Body of pancreas (tissue), 4 donors: ENCODE results near the gene MAP2K5. TPM values are rescaled to one million over a fixed set of nuclear protein-coding genes. Genes with fewer than 3 reads are reported as not detected.

ENCODE experiments used
- ATAC-seq: fragments of 150-250 bp; one replicate; pipeline ENCODE4 v1.9.1; 2016
- DNase-seq, 4 donors: peaks; one replicate each; pipeline ENCODE4 v3.0.0-alpha.2; 2019
- H3K27ac ChIP-seq, 4 donors: fragments of 200-600 bp; sonication (generic); 1 replicate in 3 of 4; 2 replicates in 1 of 4; pipeline versions ENCODE4 v1.5.1 to v1.6.1; 2016 to 2019; ENCODE audit warnings: mild to moderate bottlenecking in 1 of 4, mixed read lengths in 1 of 4, moderate library complexity in 1 of 4
- H3K27me3 ChIP-seq, 2 donors: fragments of 200-600 bp; sonication (generic); one replicate each; pipeline ENCODE4 v1.6.0; 2016; ENCODE audit warnings: mild to moderate bottlenecking in 1 of 2
- H3K36me3 ChIP-seq, 2 donors: fragments of 200-600 bp; sonication (generic); replicated peaks in 1 of 2; 2 replicates each; pipeline ENCODE4 v1.5.1; 2016; ENCODE audit warnings: low read depth in 2 of 2; ENCODE audit not compliant: insufficient read depth in 1 of 2
- H3K4me1 ChIP-seq: fragments of 200-600 bp; sonication (generic); one replicate; pipeline ENCODE4 v1.6.0; 2016
- H3K4me3 ChIP-seq, 2 donors: fragments of 200-600 bp; sonication (generic); 1 replicate in 1 of 2; 2 replicates in 1 of 2; pipeline ENCODE4 v1.5.1; 2016 to 2019
- H3K9me3 ChIP-seq, 3 donors: fragments of 200-600 bp; sonication (generic); 1 replicate in 2 of 3; 2 replicates in 1 of 3; pipeline ENCODE4 v1.5.1; 2016
- POLR2A ChIP-seq, 3 donors: fragments of 450-650 bp; IDR thresholded peaks; one replicate each; pipeline ENCODE4 v1.6.1; 2016; ENCODE audit warnings: antibody characterized with exemption in 3 of 3, mild to moderate bottlenecking in 2 of 3
- WGBS, 2 donors: methylation state at CpG; one replicate each; pipeline ENCODE4 v1.1.5; 2017; 5-methylcytosine and 5-hydroxymethylcytosine counted together
- intact Hi-C: fragments of 100-400 bp; cut with DNase I; formaldehyde crosslinking; loops from one replicate; pipeline ENCODE4 v1.15.1; 2023
- total RNA-seq, 2 donors: library from RNA; depleted of rRNA; stranded (reverse); fragments of >200 nt; gene quantifications; one replicate each; pipeline ENCODE4 v1.1.0, GENCODE V29; 2016
- TF ChIP-seq, protein P1 (sequence below), 7 experiments: fragments of 450-650 bp in 4 of 7; fragments of 200-600 bp in 3 of 7; sonication (generic) in 3 of 7; IDR thresholded peaks; one replicate each; pipeline ENCODE4 v1.5.1; 2016 to 2019; ENCODE audit warnings: antibody characterized with exemption in 7 of 7

The MAP2K5 gene
- total RNA-seq, 2 donors from 2014 or later: 2.6 to 10.9 TPM

DNA sequence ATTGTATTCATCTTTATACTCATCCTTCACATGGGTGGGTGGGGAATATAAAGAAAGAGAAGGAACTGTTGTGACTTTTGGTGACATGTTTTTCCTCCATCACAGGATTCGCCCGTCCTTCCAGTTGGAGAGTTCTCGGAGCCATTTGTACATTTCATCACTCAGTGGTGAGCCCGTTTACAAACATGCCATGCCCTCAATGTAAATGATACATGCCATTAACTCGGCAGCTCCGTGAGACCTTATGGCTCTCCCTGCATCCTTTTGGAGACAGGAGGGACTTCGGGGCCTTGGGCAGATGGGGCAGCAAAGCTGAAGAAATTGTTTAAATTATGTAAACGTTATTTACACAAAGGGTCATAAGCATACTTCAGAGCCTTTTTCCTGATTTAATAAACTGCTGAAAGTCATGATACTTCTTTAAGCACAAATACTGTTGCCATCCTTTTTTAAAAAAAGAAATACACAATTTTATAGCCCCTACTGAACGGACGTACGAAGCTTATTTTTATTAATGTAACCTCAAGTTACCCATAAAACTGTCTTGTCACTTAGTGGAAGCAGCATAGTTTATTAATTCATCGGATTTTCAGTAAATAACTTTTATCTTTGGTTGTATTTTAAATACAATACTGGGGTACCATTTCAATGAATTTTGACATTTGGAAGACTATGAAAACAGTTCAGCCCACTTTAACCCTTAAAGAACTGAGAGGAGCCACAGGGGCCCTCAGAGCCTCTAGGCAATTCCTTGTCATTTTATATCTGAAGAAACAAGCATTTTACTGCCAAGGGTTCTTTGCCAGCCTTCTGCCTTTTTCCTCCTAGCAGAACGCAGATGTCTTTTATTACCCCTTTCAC lies 227.2 kb downstream of the MAP2K5 start:
- no peak overlapping the region for H3K4me3 ChIP-seq
- H3K36me3 ChIP-seq: no peaks in the 10 kb centered on the region
- H3K4me1 ChIP-seq: peaks cover 11% of the 10 kb centered on the region
- no peak for DNase-seq
- no peaks in the 10 kb centered on the region for H3K27me3 ChIP-seq
- TF ChIP-seq, protein P1, sequence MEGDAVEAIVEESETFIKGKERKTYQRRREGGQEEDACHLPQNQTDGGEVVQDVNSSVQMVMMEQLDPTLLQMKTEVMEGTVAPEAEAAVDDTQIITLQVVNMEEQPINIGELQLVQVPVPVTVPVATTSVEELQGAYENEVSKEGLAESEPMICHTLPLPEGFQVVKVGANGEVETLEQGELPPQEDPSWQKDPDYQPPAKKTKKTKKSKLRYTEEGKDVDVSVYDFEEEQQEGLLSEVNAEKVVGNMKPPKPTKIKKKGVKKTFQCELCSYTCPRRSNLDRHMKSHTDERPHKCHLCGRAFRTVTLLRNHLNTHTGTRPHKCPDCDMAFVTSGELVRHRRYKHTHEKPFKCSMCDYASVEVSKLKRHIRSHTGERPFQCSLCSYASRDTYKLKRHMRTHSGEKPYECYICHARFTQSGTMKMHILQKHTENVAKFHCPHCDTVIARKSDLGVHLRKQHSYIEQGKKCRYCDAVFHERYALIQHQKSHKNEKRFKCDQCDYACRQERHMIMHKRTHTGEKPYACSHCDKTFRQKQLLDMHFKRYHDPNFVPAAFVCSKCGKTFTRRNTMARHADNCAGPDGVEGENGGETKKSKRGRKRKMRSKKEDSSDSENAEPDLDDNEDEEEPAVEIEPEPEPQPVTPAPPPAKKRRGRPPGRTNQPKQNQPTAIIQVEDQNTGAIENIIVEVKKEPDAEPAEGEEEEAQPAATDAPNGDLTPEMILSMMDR (IDR thresholded peaks at IDR 0.05): no peak
- no peak for TF ChIP-seq POLR2A (IDR thresholded peaks at IDR 0.05)
- no peak overlapping the region for H3K27ac ChIP-seq
- WGBS, 2 donors: 88% methylated on average over 13 of the region's 13 CpGs
- ATAC-seq: no peak
- intact Hi-C loops: no loop called here
- no peaks in the 10 kb centered on the region for H3K9me3 ChIP-seq

DNA sequence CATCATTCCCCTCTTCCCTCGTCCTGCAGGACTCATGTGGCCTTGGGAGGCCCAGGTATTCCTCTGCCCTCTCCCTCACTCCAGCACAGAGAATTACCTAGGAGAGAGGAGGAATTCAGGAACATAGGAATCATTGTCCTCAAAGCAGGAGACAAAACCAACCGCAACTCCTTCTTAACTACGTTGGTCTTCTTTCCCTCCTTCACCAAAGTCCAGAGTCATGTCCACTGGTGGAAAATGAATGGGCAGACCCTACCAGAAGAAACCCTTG lies 227.8 kb downstream of the MAP2K5 start:
- peaks cover 11% of the 10 kb centered on the region for H3K4me1 ChIP-seq
- no peak overlapping the region for H3K4me3 ChIP-seq
- no peaks in the 10 kb centered on the region for H3K9me3 ChIP-seq
- intact Hi-C loops: no loop called here
- no peaks in the 10 kb centered on the region for H3K36me3 ChIP-seq
- TF ChIP-seq POLR2A (IDR thresholded peaks at IDR 0.05): no peak
- TF ChIP-seq, protein P1 (IDR thresholded peaks at IDR 0.05): no peak
- 86 to 95% methylated on average over 3 of the region's 3 CpGs for WGBS, 2 donors
- H3K27ac ChIP-seq: no peak overlapping the region
- DNase-seq: no peak
- no peak for ATAC-seq
- H3K27me3 ChIP-seq: no peaks in the 10 kb centered on the region

DNA sequence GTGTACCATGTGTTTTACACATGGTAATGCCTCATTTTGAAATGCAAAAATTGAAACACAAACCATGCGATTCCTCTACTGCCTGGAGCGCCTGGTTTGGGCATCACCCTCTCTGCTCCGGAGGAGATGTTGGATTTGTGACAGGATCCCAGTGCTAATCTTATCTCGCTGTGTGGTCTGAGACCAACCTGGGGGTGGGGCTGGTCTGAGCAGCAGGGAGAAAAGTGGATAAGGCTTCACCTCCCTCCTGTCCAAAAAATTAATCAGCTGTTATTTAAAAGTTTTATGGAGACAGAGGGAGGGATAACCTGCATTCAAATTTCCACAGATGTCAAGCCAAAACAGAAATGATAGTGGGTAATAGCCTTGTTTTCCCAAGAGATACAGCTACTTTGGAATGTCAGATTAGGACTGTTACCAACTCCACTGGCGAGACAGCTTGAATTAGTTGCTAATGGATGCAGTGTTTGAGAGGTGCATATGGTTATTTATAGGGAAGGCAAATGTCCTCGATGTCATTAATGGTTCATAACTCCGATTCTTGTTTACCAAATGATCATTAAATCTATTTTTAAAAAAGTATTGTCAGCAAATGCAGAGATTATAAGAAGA lies 228.8 kb downstream of the MAP2K5 start:
- DNase-seq: no peak
- ATAC-seq: no peak
- Histone ChIP-seq H3K27ac (no peak overlapping the region), H3K9me3 (no peaks in the 10 kb centered on the region), H3K4me1 (peaks cover 11% of the 10 kb centered on the region), H3K27me3 (no peaks in the 10 kb centered on the region), H3K36me3 (no peaks in the 10 kb centered on the region), H3K4me3 (no peak overlapping the region)
- TF ChIP-seq, protein P1 (IDR thresholded peaks at IDR 0.05): no peak
- TF ChIP-seq POLR2A (IDR thresholded peaks at IDR 0.05): no peak
- intact Hi-C loops: no loop called here
- 36 to 48% methylated on average over 7 of the region's 7 CpGs for WGBS, 2 donors

DNA sequence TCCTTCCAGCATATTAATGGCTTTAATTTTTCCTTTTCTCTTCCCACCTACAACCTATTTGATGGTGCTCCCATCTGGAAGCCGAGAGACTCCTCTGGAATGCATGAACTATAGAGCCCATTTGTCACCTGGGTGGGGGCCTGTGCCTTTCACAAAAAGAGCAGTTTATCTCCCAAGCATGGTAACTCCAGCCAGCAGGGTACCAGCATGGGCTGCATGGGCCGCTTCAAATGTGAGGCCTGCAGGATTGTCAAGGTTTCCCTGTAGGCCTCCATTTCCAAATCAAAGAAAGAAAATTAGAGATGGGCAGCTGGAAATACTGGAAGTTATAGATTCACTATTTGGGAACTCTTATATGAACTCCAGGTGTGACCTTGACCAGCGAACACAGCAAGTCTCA lies 232.1 kb downstream of the MAP2K5 start:
- intact Hi-C loops: no loop called here
- no peak overlapping the region for H3K4me3 ChIP-seq
- H3K36me3 ChIP-seq: no peaks in the 10 kb centered on the region
- H3K27me3 ChIP-seq: no peaks in the 10 kb centered on the region
- peaks cover 11% of the 10 kb centered on the region for H3K4me1 ChIP-seq
- TF ChIP-seq, protein P1 (IDR thresholded peaks at IDR 0.05): no peak
- TF ChIP-seq POLR2A (IDR thresholded peaks at IDR 0.05): no peak
- no peaks in the 10 kb centered on the region for H3K9me3 ChIP-seq
- 93 to 94% methylated on average over 3 of the region's 3 CpGs for WGBS, 2 donors
- ATAC-seq: no peak
- no peak for DNase-seq
- no peak overlapping the region for H3K27ac ChIP-seq

DNA sequence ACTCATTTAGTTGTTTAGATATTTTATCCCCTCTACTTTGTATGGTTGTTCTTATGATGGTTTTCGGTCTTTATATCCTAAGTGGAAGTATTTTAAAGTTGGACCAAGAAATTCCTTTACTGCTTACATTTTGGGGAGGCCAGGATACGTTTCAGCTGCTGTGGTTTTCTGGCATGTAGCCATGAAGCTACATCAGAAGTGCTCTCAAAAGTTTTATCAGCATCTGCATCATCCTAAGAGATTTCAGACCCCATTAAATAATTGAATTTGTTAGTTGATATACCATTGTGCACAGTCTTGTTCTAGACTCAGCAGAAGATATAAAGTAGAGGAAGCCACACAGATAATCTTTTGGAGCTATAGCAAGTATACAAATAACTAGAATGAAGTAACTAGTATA lies 232.7 kb downstream of the MAP2K5 start:
- no peak for TF ChIP-seq POLR2A (IDR thresholded peaks at IDR 0.05)
- TF ChIP-seq, protein P1 (IDR thresholded peaks at IDR 0.05): no peak

More for the DNA sequence above, 232.7 kb downstream of the MAP2K5 start:
- ATAC-seq: no peak
- intact Hi-C loops: no loop called here
- Histone ChIP-seq H3K4me3 (no peak overlapping the region), H3K36me3 (no peaks in the 10 kb centered on the region), H3K27ac (no peak overlapping the region), H3K4me1 (peaks cover 11% of the 10 kb centered on the region), H3K9me3 (no peaks in the 10 kb centered on the region), H3K27me3 (no peaks in the 10 kb centered on the region)
- 92 to 96% methylated on average over 2 of the region's 2 CpGs for WGBS, 2 donors
- DNase-seq: no peak
